DMS114 treated with DMSO at 0.1 percent for 48 hours (cell line): ENCODE results near the gene CFL2.
"Not testable (repeated sequence)": the region's sequence is repeated elsewhere in the genome, so short reads cannot be mapped to it uniquely, and the experiment has no call there.

ENCODE experiments used
- DNase-seq: peaks from one replicate; lab custom pipeline; 2025; ENCODE audit not compliant: unreplicated experiment; lab: John Stamatoyannopoulos, UW

Gene CFL2

GRCh38 chr14:34714320-34715126, at the start of gene CFL2:
Gene CFL2, minus strand, starts transcription at chr14:34714593. Its CDS starts 53 bp downstream, at chr14:34714540.
- DNase-seq = peak; percentile 77

- no peak for DNase-seq
These were observed 40.8 kb upstream of the CFL2 start for GRCh38 chr14:34755215-34755614.

GRCh38 chr14:34754687-34755086, 40.3 kb upstream of the CFL2 start:
- DNase-seq = no peak

GRCh38 chr14:34750670-34751069, 36.3 kb upstream of the CFL2 start:
- no peak for DNase-seq

GRCh38 chr14:34750233-34750632, 35.8 kb upstream of the CFL2 start:
- DNase-seq = no peak

- DNase-seq = no peak
These were observed 35.0 kb upstream of the CFL2 start for GRCh38 chr14:34749408-34749807.

GRCh38 chr14:34742270-34743115, 28.1 kb upstream of the CFL2 start:
- DNase-seq = no peak

GRCh38 chr14:34741840-34742239, 27.4 kb upstream of the CFL2 start:
- no peak for DNase-seq

GRCh38 chr14:34740139-34740538, 25.7 kb upstream of the CFL2 start:
- not testable (repeated sequence) for DNase-seq

GRCh38 chr14:34737079-34737478, 22.7 kb upstream of the CFL2 start:
- DNase-seq = not testable (repeated sequence)

GRCh38 chr14:34733245-34733644, 18.9 kb upstream of the CFL2 start:
- DNase-seq = no peak

- peak; percentile 30 for DNase-seq
These were observed 18.4 kb upstream of the CFL2 start for GRCh38 chr14:34732802-34733201.

GRCh38 chr14:34723867-34724266, 9.5 kb upstream of the CFL2 start:
- no peak for DNase-seq

- peak; percentile 85 for DNase-seq
These were observed 8.5 kb upstream of the CFL2 start for GRCh38 chr14:34722723-34723545.

GRCh38 chr14:34721129-34721528, 6.7 kb upstream of the CFL2 start:
- no peak for DNase-seq

- DNase-seq = no peak
These were observed 4.4 kb upstream of the CFL2 start for GRCh38 chr14:34718750-34719304.

GRCh38 chr14:34715127-34715863, 902 bp upstream of the CFL2 start:
- no peak for DNase-seq

GRCh38 chr14:34713681-34714319, 593 bp downstream of the CFL2 start:
- DNase-seq = no peak

- DNase-seq = no peak
These were observed 1.2 kb downstream of the CFL2 start for GRCh38 chr14:34713122-34713680.
